ENCODE data around the gene MTA2.
A peak's percentile ranks its signal among the peaks of the same experiment; 100 is the strongest.
"Not testable (repeated sequence)": the region's sequence is repeated elsewhere in the genome, so short reads cannot be mapped to it uniquely, and the experiment has no call there.

Gene MTA2

DNA sequence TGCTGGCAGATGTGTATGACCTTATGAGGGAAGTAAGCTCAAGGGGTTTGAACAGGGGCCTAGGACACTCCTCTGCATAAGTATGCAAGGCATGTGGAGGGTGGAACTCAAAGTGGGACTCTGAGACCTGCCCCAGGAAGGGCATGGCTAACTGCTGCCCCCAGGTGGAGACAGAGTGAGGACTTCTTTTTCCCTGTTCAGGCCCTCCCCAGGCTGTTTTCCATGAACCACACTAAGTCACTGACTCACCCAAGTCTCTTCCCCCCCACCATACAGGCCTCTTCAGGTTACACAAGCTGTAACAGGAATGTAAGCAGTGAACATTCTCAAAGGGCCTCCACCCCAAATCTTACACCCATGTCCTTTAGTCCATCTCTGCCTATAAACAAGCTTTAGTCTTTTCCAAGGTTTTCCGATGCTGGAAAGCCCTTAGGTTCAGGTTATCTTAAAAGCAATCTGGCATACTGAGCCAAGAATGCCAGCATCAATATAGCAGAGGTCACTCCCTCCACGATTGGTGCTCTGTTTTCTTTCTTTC, 41.0 kb downstream of the MTA2 start:
- Histone ChIP-seq H2AFZ (ENCODE audit: low read length) (no peak overlapping the region), H3K27ac (replicated peaks; ENCODE audit: low read length) (peak overlapping the region; percentile 54), H3K4me2 (ENCODE audit: insufficient read depth, low read length, poor library complexity, severe bottlenecking) (no peak overlapping the region), H3K4me3 (ENCODE audit: low read length in 2 of 2) (no peak overlapping the region), H2BK120ac (ENCODE audit: low read depth, low read length) (no peak overlapping the region), H3K27me3 (ENCODE audit: control insufficient read depth in 3 of 3, insufficient read depth in 3 of 3, low read depth in 1 of 3, low read length in 3 of 3) (no peaks in the 10 kb centered on the region), H2AK5ac (ENCODE audit: low read depth, low read length) (no peak overlapping the region), H3K14ac (ENCODE audit: low read length) (no peak overlapping the region), H3K18ac (ENCODE audit: low read length) (no peak overlapping the region), H4K91ac (ENCODE audit: low read depth, low read length, poor library complexity) (no peak overlapping the region), H2BK5ac (ENCODE audit: low read length) (no peak overlapping the region), H4K8ac (ENCODE audit: low read depth, low read length) (no peak overlapping the region), H2BK12ac (ENCODE audit: low read length) (no peak overlapping the region), H3K4ac (ENCODE audit: low read length) (no peak overlapping the region), H3K4me1 (ENCODE audit: control insufficient read depth in 2 of 2, insufficient read depth in 1 of 2, low read depth in 1 of 2, low read length in 2 of 2) (peaks cover 16% of the 10 kb centered on the region in 2 donors), H3K9me3 (replicated peaks in 1 of 2; ENCODE audit: control insufficient read depth in 2 of 2, insufficient read depth in 1 of 2, low read depth in 1 of 2, low read length in 2 of 2) (no peaks in the 10 kb centered on the region), H3K23ac (ENCODE audit: low read depth, low read length, poor library complexity) (no peak overlapping the region), H3K79me1 (ENCODE audit: low read depth, low read length) (no peaks in the 10 kb centered on the region), H3K9ac (ENCODE audit: low read depth, low read length, poor library complexity) (no peak overlapping the region), H3K36me3 (replicated peaks in 1 of 2; ENCODE audit: control insufficient read depth in 2 of 2, insufficient read depth in 2 of 2, low read length in 2 of 2) (peaks cover 39 to 93% of the 10 kb centered on the region in 2 donors), H2BK15ac (ENCODE audit: low read length) (no peak overlapping the region)
- DNase-seq (ENCODE audit: low spot score): peak; percentile 82
- WGBS, 2 donors (ENCODE audit: extremely low coverage in 2 of 2, insufficient read length in 2 of 2, insufficient replicate concordance in 1 of 2): no CpG with 5 or more reads among the region's 2 CpGs

DNA sequence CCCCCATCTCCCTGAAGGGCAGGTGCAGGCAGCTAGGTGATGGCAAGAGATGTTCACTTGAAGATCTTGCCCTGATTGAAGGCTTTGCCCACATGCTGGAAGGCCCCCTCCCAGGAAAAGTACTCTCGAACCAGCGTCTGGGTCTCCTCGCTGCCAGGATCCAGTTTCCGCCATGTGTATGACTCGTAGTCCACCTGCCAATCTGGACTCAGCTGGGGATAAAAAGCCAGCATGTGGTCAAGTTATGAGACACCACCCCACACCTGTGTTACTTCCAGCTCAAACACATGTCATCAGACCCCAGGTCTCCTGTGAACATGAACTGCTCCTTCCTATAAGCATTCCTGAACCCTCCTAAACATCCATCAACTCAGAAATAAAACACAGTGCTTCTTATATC, 42.0 kb downstream of the MTA2 start:
- not testable (repeated sequence) for H2AK5ac ChIP-seq (ENCODE audit: low read depth, low read length); H3K18ac ChIP-seq (ENCODE audit: low read length)
- peaks cover 18 to 22% of the 10 kb centered on the region in 2 donors for H3K4me1 ChIP-seq (ENCODE audit: control insufficient read depth in 2 of 2, insufficient read depth in 1 of 2, low read depth in 1 of 2, low read length in 2 of 2)

DNA sequence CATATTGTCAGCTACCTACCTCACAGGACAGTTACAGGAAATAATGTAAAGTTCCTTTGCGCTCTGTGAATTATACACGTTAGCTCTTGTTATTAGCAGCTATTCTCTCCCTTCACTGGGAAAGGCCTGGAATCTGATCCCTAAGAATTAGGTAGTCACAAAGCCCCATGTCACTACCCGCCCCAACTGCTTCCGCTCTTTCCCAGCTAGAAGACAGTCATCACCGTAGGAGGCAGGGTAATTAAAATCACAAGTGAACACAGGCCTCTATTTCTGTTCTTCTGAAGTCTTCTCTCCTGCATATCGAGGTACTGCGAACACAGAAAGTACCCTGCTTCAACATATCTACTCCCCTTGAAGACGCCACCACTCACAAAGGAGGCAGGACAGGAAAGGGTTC, 42.5 kb downstream of the MTA2 start:
- Histone ChIP-seq H3K18ac (ENCODE audit: low read length) (no peak overlapping the region), H3K79me1 (ENCODE audit: low read depth, low read length) (no peaks in the 10 kb centered on the region), H4K8ac (ENCODE audit: low read depth, low read length) (no peak overlapping the region), H3K4me1 (ENCODE audit: control insufficient read depth in 2 of 2, insufficient read depth in 1 of 2, low read depth in 1 of 2, low read length in 2 of 2) (peaks cover 22 to 26% of the 10 kb centered on the region in 2 donors), H3K4me3 (ENCODE audit: low read length in 2 of 2) (no peak overlapping the region), H3K27ac (replicated peaks; ENCODE audit: low read length) (peak overlapping the region; percentile 20), H4K91ac (ENCODE audit: low read depth, low read length, poor library complexity) (no peak overlapping the region), H3K27me3 (ENCODE audit: control insufficient read depth in 3 of 3, insufficient read depth in 3 of 3, low read depth in 1 of 3, low read length in 3 of 3) (no peaks in the 10 kb centered on the region), H2BK5ac (ENCODE audit: low read length) (no peak overlapping the region), H2AK5ac (ENCODE audit: low read depth, low read length) (no peak overlapping the region), H2BK15ac (ENCODE audit: low read length) (no peak overlapping the region), H2BK12ac (ENCODE audit: low read length) (no peak overlapping the region), H3K23ac (ENCODE audit: low read depth, low read length, poor library complexity) (no peak overlapping the region), H2AFZ (ENCODE audit: low read length) (no peak overlapping the region), H3K9ac (ENCODE audit: low read depth, low read length, poor library complexity) (no peak overlapping the region), H3K9me3 (replicated peaks in 1 of 2; ENCODE audit: control insufficient read depth in 2 of 2, insufficient read depth in 1 of 2, low read depth in 1 of 2, low read length in 2 of 2) (no peaks in the 10 kb centered on the region), H3K4ac (ENCODE audit: low read length) (no peak overlapping the region), H3K4me2 (ENCODE audit: insufficient read depth, low read length, poor library complexity, severe bottlenecking) (no peak overlapping the region), H3K14ac (ENCODE audit: low read length) (no peak overlapping the region), H2BK120ac (ENCODE audit: low read depth, low read length) (no peak overlapping the region), H3K36me3 (replicated peaks in 1 of 2; ENCODE audit: control insufficient read depth in 2 of 2, insufficient read depth in 2 of 2, low read length in 2 of 2) (peaks cover 31 to 80% of the 10 kb centered on the region in 2 donors)
- no CpG with 5 or more reads among the region's 8 CpGs for WGBS, 2 donors (ENCODE audit: extremely low coverage in 2 of 2, insufficient read length in 2 of 2, insufficient replicate concordance in 1 of 2)
- no peak for DNase-seq (ENCODE audit: low spot score)

More for the DNA sequence above, 42.0 kb downstream of the MTA2 start:
- H3K9ac ChIP-seq (ENCODE audit: low read depth, low read length, poor library complexity); H4K8ac ChIP-seq (ENCODE audit: low read depth, low read length); H3K23ac ChIP-seq (ENCODE audit: low read depth, low read length, poor library complexity); H3K79me1 ChIP-seq (ENCODE audit: low read depth, low read length); H4K91ac ChIP-seq (ENCODE audit: low read depth, low read length, poor library complexity); H3K4me3 ChIP-seq (ENCODE audit: low read length in 2 of 2); H3K27me3 ChIP-seq (ENCODE audit: control insufficient read depth in 3 of 3, insufficient read depth in 3 of 3, low read depth in 1 of 3, low read length in 3 of 3); H3K14ac ChIP-seq (ENCODE audit: low read length); H3K9me3 ChIP-seq (replicated peaks in 1 of 2; ENCODE audit: control insufficient read depth in 2 of 2, insufficient read depth in 1 of 2, low read depth in 1 of 2, low read length in 2 of 2); DNase-seq (ENCODE audit: low spot score); H2BK120ac ChIP-seq (ENCODE audit: low read depth, low read length); H2BK15ac ChIP-seq (ENCODE audit: low read length); H2BK12ac ChIP-seq (ENCODE audit: low read length); H3K4ac ChIP-seq (ENCODE audit: low read length); H3K4me2 ChIP-seq (ENCODE audit: insufficient read depth, low read length, poor library complexity, severe bottlenecking); H2AFZ ChIP-seq (ENCODE audit: low read length); H2BK5ac ChIP-seq (ENCODE audit: low read length): not testable (repeated sequence)
- H3K27ac ChIP-seq (replicated peaks; ENCODE audit: low read length): peak overlapping the region; percentile 20
- no CpG with 5 or more reads among the region's 5 CpGs for WGBS, 2 donors (ENCODE audit: extremely low coverage in 2 of 2, insufficient read length in 2 of 2, insufficient replicate concordance in 1 of 2)
- peaks cover 31 to 83% of the 10 kb centered on the region in 2 donors for H3K36me3 ChIP-seq (replicated peaks in 1 of 2; ENCODE audit: control insufficient read depth in 2 of 2, insufficient read depth in 2 of 2, low read length in 2 of 2)

DNA sequence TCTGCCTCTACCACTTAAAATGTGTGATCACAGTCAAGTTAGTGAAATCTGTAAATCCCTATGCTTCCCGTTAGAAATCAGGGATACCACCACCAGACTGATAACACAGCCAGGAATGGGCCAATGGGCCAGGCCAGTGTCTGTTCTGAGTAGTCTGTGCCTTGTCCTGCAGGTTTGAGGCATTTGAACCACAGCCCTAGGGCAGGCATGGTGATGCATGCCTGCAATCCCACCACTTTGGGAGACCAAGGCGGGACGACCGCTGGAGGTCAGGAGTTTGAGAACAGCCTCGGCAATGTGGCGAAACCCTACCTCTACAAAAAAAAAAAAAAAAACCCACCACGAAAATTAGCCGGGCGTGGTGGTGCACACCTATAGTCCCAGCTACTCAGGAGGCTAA, 43.0 kb downstream of the MTA2 start:
- H2BK120ac ChIP-seq (ENCODE audit: low read depth, low read length): no peak overlapping the region
- no peaks in the 10 kb centered on the region for H3K79me1 ChIP-seq (ENCODE audit: low read depth, low read length)
- H3K4me3 ChIP-seq (ENCODE audit: low read length in 2 of 2): no peak overlapping the region
- no peaks in the 10 kb centered on the region for H3K27me3 ChIP-seq (ENCODE audit: control insufficient read depth in 3 of 3, insufficient read depth in 3 of 3, low read depth in 1 of 3, low read length in 3 of 3)
- no peak overlapping the region for H2BK15ac ChIP-seq (ENCODE audit: low read length)
- no peak overlapping the region for H2AK5ac ChIP-seq (ENCODE audit: low read depth, low read length)
- peaks cover 24 to 31% of the 10 kb centered on the region in 2 donors for H3K4me1 ChIP-seq (ENCODE audit: control insufficient read depth in 2 of 2, insufficient read depth in 1 of 2, low read depth in 1 of 2, low read length in 2 of 2)
- no peak overlapping the region for H3K4me2 ChIP-seq (ENCODE audit: insufficient read depth, low read length, poor library complexity, severe bottlenecking)
- no peak overlapping the region for H3K23ac ChIP-seq (ENCODE audit: low read depth, low read length, poor library complexity)
- H4K8ac ChIP-seq (ENCODE audit: low read depth, low read length): no peak overlapping the region
- no peak overlapping the region for H2AFZ ChIP-seq (ENCODE audit: low read length)
- WGBS, 2 donors (ENCODE audit: extremely low coverage in 2 of 2, insufficient read length in 2 of 2, insufficient replicate concordance in 1 of 2): no CpG with 5 or more reads among the region's 9 CpGs
- no peak overlapping the region for H2BK12ac ChIP-seq (ENCODE audit: low read length)
- no peak overlapping the region for H3K18ac ChIP-seq (ENCODE audit: low read length)
- peaks cover 29 to 76% of the 10 kb centered on the region in 2 donors for H3K36me3 ChIP-seq (replicated peaks in 1 of 2; ENCODE audit: control insufficient read depth in 2 of 2, insufficient read depth in 2 of 2, low read length in 2 of 2)
- H3K4ac ChIP-seq (ENCODE audit: low read length): no peak overlapping the region
- no peak overlapping the region for H3K9ac ChIP-seq (ENCODE audit: low read depth, low read length, poor library complexity)
- H3K9me3 ChIP-seq (replicated peaks in 1 of 2; ENCODE audit: control insufficient read depth in 2 of 2, insufficient read depth in 1 of 2, low read depth in 1 of 2, low read length in 2 of 2): no peaks in the 10 kb centered on the region
- H4K91ac ChIP-seq (ENCODE audit: low read depth, low read length, poor library complexity): no peak overlapping the region
- H3K27ac ChIP-seq (replicated peaks; ENCODE audit: low read length): no peak overlapping the region
- no peak overlapping the region for H3K14ac ChIP-seq (ENCODE audit: low read length)
- no peak for DNase-seq (ENCODE audit: low spot score)
- H2BK5ac ChIP-seq (ENCODE audit: low read length): no peak overlapping the region
